Activated T-helper 2 cell treated with anti-CD3 and anti-CD28 coated beads, Interferon-gamma antibody, Interleukin-2, Interleukin-4, amounts not matched to agents 10 μg/mL and 5 μg/mL and 100 μg/mL, durations not matched to agents 14 hours and 24 hours and 36 hours (primary cell): ENCODE results near the gene TRA2B. TPM values are rescaled to one million over a fixed set of nuclear protein-coding genes. Genes with fewer than 3 reads are reported as not detected.

Source experiments
- DNase-seq: peaks from one replicate; pipeline ENCODE4 v3.0.0; 2021; ENCODE audit warnings: low spot score
- H3K27ac Mint-ChIP-seq: one replicate; pipeline ENCODE4 v1.8.0; 2021; ENCODE audit warnings: mixed read lengths
- H3K27me3 Mint-ChIP-seq: one replicate; pipeline ENCODE4 v1.8.0; 2021; ENCODE audit warnings: low read depth, mixed read lengths
- H3K36me3 Mint-ChIP-seq: one replicate; pipeline ENCODE4 v1.8.0; 2021; ENCODE audit warnings: low read depth, mixed read lengths
- H3K4me1 Mint-ChIP-seq: one replicate; pipeline ENCODE4 v1.8.0; 2021; ENCODE audit warnings: low read depth, mixed read lengths
- H3K4me3 Mint-ChIP-seq: one replicate; pipeline ENCODE4 v1.8.0; 2021; ENCODE audit warnings: low read depth, mild to moderate bottlenecking, moderate library complexity, mixed read lengths
- H3K9me3 Mint-ChIP-seq: one replicate; pipeline ENCODE4 v1.8.0; 2021; ENCODE audit warnings: mixed read lengths
- intact Hi-C: fragments of 100-400 bp; cut with micrococcal nuclease; formaldehyde crosslinking; loops from one replicate; pipeline ENCODE4 v1.15.1; 2023
- total RNA-seq: library from RNA; stranded (reverse); gene quantifications from 2 replicates; pipeline ENCODE4 v1.2.3, GENCODE V29; 2022

The TRA2B gene
- total RNA-seq, 1 donor from 2014 or later: 277 TPM

DNA sequence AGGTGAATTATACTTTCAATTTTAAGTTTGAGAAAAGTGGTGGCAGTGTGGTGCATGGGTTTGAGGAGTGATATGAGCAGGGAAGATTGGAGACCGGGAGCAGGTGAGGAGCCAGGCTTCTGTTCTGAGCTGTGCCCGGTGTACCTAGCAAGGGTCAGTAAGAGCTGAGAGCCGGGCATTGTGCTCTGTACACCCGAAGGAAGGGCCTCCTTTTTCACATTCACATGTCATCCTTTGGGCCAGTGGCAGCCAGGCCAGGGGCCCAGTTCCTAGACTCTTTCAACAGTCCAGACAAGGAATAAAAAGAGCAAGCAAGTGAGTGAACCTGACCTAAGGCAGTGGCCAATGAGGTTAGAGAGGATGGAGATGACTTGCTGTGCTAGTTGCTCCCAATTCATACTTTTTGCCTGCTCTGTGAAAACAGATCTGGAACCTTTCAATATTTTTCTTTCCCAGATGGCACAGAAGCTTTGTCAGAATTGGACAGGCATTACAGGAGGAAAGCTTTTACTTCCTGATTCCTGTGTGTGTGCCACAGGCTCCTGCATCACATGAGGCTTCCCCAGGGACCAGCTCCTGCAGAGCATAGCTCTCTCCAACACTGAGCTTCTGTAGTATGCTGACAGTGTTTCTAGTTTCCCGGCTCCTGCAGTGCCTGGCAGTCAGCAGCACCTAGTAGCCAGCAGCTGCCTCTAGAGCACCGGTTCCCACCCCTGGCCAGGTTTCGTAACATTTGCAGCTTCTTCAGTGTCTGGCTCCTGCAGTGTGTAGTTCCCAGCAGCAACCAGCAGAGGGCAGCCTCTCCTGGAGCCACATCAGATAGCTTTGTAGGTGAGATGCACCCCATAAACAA is 5.3 kb upstream of the TRA2B start:
- Mint-ChIP-seq H3K9me3 (peaks cover 7% of the 10 kb centered on the region), H3K4me3 (no peak overlapping the region), H3K4me1 (peaks cover 20% of the 10 kb centered on the region), H3K27me3 (peaks cover 24% of the 10 kb centered on the region), H3K27ac (no peak overlapping the region), H3K36me3 (peaks cover 5% of the 10 kb centered on the region)
- peak; percentile 75 for DNase-seq
- intact Hi-C loops: loop anchor here (2.0 kb wide), 1 partner anchor 34 kb away; no protein-coding TSS in a partner anchor

- Mint-ChIP-seq H3K4me3 (no peak overlapping the region), H3K9me3 (peaks cover 8% of the 10 kb centered on the region), H3K27me3 (peaks cover 21% of the 10 kb centered on the region)
These were observed 4.6 kb upstream of the TRA2B start for GRCh38 chr3:185942396-185942795.

DNA sequence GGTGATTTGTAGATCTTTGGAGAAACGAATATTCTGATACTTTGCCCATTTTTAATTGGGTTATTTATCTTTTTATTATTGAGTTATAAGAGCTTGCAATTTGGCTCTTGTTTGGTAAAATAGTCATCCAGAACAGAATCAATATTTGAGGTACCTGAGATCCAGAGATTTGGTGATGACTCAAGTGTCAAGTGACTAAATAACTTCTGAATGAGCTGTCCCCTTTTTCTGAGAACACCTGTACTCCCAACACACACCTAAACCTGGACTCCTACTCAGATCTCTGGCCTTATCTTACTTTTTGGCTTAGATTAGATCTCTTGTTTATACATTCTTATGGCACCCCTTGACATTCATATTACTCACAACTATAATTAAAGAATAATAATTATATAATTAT is 3.1 kb upstream of the TRA2B start:
- H3K27me3 Mint-ChIP-seq: peaks cover 13% of the 10 kb centered on the region
- peaks cover 22% of the 10 kb centered on the region for H3K4me1 Mint-ChIP-seq
- H3K9me3 Mint-ChIP-seq: peaks cover 8% of the 10 kb centered on the region
- no peak for DNase-seq
- no peak overlapping the region for H3K27ac Mint-ChIP-seq
- H3K4me3 Mint-ChIP-seq: no peak overlapping the region
- H3K36me3 Mint-ChIP-seq: peaks cover 27% of the 10 kb centered on the region
- intact Hi-C loops: no loop called here

More at GRCh38 chr3:185942396-185942795, 4.6 kb upstream of the TRA2B start:
- DNase-seq: no peak
- Mint-ChIP-seq H3K27ac (no peak overlapping the region), H3K4me1 (peaks cover 22% of the 10 kb centered on the region), H3K36me3 (peaks cover 12% of the 10 kb centered on the region)
- intact Hi-C loops: loop anchor here (2.0 kb wide), 1 partner anchor 34 kb away; no protein-coding TSS in a partner anchor

GRCh38 chr3:185939721-185940120 is 1.9 kb upstream of the TRA2B start:
- Mint-ChIP-seq H3K4me1 (peaks cover 32% of the 10 kb centered on the region), H3K9me3 (peaks cover 8% of the 10 kb centered on the region), H3K27ac (peak overlapping the region; percentile 25), H3K36me3 (peaks cover 39% of the 10 kb centered on the region), H3K27me3 (peaks cover 13% of the 10 kb centered on the region), H3K4me3 (no peak overlapping the region)
- DNase-seq: no peak
- intact Hi-C loops: loop anchor here (5.0 to 10.0 kb wide), 5 partner anchors 115 to 1195 kb away; partner anchors contain the start of genes IGF2BP2, RPL39L, SENP2 and ST6GAL1

GRCh38 chr3:185936814-185937688 is 763 bp downstream of the TRA2B start:
- Mint-ChIP-seq H3K9me3 (peaks cover 8% of the 10 kb centered on the region), H3K4me1 (peaks cover 39% of the 10 kb centered on the region), H3K4me3 (peak overlapping the region; percentile 98), H3K27ac (peak overlapping the region; percentile 100), H3K36me3 (peaks cover 59% of the 10 kb centered on the region), H3K27me3 (peaks cover 10% of the 10 kb centered on the region)
- DNase-seq: peak; percentile 83
- intact Hi-C loops: loop anchor here (1.0 to 10.0 kb wide), 8 partner anchors 9 to 1198 kb away; partner anchors contain the start of genes EIF4A2, ETV5, IGF2BP2 and RPL39L

- Mint-ChIP-seq H3K27me3 (peaks cover 6% of the 10 kb centered on the region), H3K4me3 (peak overlapping the region; percentile 98), H3K36me3 (peaks cover 67% of the 10 kb centered on the region)
These were observed 1.6 kb downstream of the TRA2B start for GRCh38 chr3:185936273-185936629.

GRCh38 chr3:185935465-185936272 is 2.1 kb downstream of the TRA2B start:
- Mint-ChIP-seq H3K36me3 (peaks cover 73% of the 10 kb centered on the region), H3K27me3 (peaks cover 6% of the 10 kb centered on the region), H3K4me1 (peaks cover 49% of the 10 kb centered on the region), H3K27ac (peak overlapping the region; percentile 100), H3K9me3 (peaks cover 8% of the 10 kb centered on the region), H3K4me3 (peak overlapping the region; percentile 98)
- intact Hi-C loops: loop anchor here (1.0 to 10.0 kb wide), 7 partner anchors 7 to 1199 kb away; partner anchors contain the start of genes ETV5, IGF2BP2, RPL39L and SENP2
- no peak for DNase-seq

More at GRCh38 chr3:185936273-185936629, 1.6 kb downstream of the TRA2B start:
- Mint-ChIP-seq H3K27ac (peak overlapping the region; percentile 100), H3K4me1 (peaks cover 44% of the 10 kb centered on the region), H3K9me3 (peaks cover 8% of the 10 kb centered on the region)
- intact Hi-C loops: loop anchor here (1.0 to 10.0 kb wide), 7 partner anchors 8 to 1199 kb away; partner anchors contain the start of genes ETV5, IGF2BP2, RPL39L and SENP2
- DNase-seq: no peak

DNA sequence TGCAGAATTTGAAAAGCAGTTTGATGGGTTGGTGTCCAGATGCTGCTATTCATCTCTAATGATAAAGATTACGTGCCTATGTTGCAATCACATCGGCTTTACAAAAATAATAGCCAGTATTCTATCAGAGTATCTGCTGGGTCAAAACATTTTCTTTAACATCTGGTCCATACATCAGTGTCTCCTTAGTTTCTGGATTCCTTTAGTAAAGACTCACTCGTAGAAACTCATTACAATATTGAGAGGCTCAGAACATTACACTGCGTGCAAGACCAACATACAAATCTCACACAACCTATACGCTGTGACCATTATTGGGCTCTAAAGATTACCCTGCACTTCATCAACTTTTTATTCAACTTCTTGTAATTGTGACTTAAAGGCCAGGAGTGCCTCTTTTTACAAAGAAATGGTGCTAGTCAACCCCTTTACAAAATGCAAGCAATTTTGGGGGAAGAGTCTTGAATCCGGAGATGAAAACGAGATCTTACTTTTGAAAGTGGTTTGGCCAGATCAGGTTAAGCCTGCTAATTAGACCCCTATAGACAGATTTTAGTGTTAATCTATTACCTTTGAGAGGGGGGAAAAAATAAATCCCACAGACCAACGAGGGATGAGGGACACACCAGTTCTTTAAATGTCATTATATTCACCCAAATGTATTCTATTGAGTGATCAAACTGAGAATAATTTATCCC is 2.9 kb downstream of the TRA2B start:
- DNase-seq: no peak
- peak overlapping the region; percentile 100 for H3K27ac Mint-ChIP-seq
- H3K27me3 Mint-ChIP-seq: peaks cover 4% of the 10 kb centered on the region
- peaks cover 81% of the 10 kb centered on the region for H3K36me3 Mint-ChIP-seq
- H3K4me1 Mint-ChIP-seq: peaks cover 55% of the 10 kb centered on the region
- peak overlapping the region; percentile 98 for H3K4me3 Mint-ChIP-seq
- H3K9me3 Mint-ChIP-seq: peaks cover 6% of the 10 kb centered on the region
- intact Hi-C loops: loop anchor here (5.0 to 10.0 kb wide), 5 partner anchors 110 to 1200 kb away; partner anchors contain the start of genes IGF2BP2, RPL39L, SENP2 and ST6GAL1

DNA sequence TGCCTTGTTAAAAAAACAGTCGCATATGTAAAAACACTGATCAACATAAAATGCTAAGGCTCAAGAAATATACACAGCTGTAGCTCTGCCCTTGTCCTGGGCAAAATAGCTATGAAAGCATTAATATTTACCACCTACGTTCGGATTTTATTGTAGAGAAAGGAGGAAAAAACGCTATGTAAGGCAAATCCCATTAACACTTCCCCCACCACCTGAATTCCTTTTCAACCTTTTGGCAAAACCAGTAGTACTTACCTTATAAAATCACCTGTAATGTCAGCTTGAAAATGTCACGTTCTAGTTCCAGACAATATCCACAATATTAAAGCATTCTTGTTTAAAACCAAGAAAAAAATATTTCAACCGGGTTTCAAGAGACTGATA is 3.6 kb downstream of the TRA2B start:
- Mint-ChIP-seq H3K27ac (peak overlapping the region; percentile 30), H3K4me3 (peak overlapping the region; percentile 98), H3K9me3 (peaks cover 4% of the 10 kb centered on the region), H3K27me3 (peaks cover 1% of the 10 kb centered on the region), H3K4me1 (peaks cover 61% of the 10 kb centered on the region), H3K36me3 (peaks cover 86% of the 10 kb centered on the region)
- intact Hi-C loops: loop anchor here (10.0 kb wide), 2 partner anchors 109 to 1201 kb away; partner anchors contain the start of genes IGF2BP2 and RPL39L
- DNase-seq: no peak

DNA sequence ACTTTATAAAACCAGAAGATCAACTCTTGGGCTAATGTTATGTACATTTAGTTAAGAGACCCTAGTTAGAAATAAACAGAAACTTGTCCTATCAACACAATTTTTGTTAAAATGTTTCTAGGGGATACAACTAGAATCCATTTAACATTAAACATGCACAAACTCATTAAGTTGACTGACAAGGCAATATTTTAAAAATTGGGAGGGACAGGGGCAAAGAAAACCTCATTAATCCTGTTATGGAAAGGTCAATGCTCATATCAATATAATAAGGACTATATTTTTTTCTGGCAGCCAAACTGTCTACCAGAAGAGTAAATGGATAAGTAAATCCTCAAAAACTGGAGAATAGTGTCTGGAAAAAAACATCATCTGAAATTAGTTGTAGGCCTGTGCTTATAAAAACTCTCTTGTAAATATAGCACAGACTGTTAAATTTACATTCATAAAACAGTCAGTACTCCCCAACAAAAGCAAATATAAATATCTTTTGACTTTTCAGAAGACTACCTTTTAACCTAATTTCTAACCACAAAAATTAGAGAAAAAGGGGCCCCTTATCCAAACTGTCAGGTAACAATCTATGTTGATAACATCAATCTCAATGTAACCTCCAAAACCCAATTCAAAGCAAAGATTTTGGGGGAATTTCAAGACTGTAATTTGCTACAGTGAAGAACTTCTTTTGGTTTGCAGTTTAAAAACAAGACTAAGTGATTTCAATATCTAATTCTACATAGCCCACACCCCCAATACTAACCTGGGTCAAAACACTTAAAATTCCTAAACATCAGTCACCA is 4.2 kb downstream of the TRA2B start:
- H3K27me3 Mint-ChIP-seq: peaks cover 1% of the 10 kb centered on the region
- H3K4me3 Mint-ChIP-seq: peak overlapping the region; percentile 98
- DNase-seq: no peak
- peak overlapping the region; percentile 30 for H3K27ac Mint-ChIP-seq
- intact Hi-C loops: loop anchor here (10.0 kb wide), 2 partner anchors 109 to 1201 kb away; partner anchors contain the start of genes IGF2BP2 and RPL39L
- H3K9me3 Mint-ChIP-seq: peaks cover 4% of the 10 kb centered on the region
- H3K36me3 Mint-ChIP-seq: peaks cover 92% of the 10 kb centered on the region
- peaks cover 67% of the 10 kb centered on the region for H3K4me1 Mint-ChIP-seq
